K562 (cell line): ENCODE measurements around the gene PTPN11. TPM values are rescaled to one million over a fixed set of nuclear protein-coding genes. Genes with fewer than 3 reads are reported as not detected.

Experiments
- CREB1 ChIP-seq, 2 experiments: sonication (generic) in 1 of 2; formaldehyde crosslinking in 1 of 2; IDR thresholded peaks; 2 replicates each; pipeline versions ENCODE4 v1.6.1 to v1.8.0; 2012 to 2022; ENCODE audit warnings: inconsistent platforms in 1 of 2, mild to moderate bottlenecking in 1 of 2, missing genetic modification reagents in 1 of 2, moderate library complexity in 1 of 2
- HNRNPH1 ChIP-seq: fragments of 200-400 bp; formaldehyde crosslinking; optimal IDR thresholded peaks from 2 replicates; pipeline ENCODE3; 2017; ENCODE audit warnings: low read depth, mild to moderate bottlenecking, low read length, moderate library complexity
- KLF13 ChIP-seq: fragments of 450-650 bp; IDR thresholded peaks from 2 replicates; pipeline ENCODE4 v1.6.1; 2016; ENCODE audit warnings: missing genetic modification characterization, low read depth, mild to moderate bottlenecking, missing compliant biosample characterization, moderate library complexity, borderline replicate concordance
- SREBF1 ChIP-seq: fragments of 150-350 bp; IDR thresholded peaks from 2 replicates; pipeline ENCODE4 v1.6.1; 2014; ENCODE audit warnings: antibody characterized with exemption, low read depth, low read length, borderline replicate concordance
- TAF15 ChIP-seq: fragments of 200-400 bp; formaldehyde crosslinking; IDR thresholded peaks from 2 replicates; pipeline ENCODE4 v1.6.1; 2017; ENCODE audit warnings: mild to moderate bottlenecking, low read depth, low read length, moderate library complexity
- ZNF561 ChIP-seq: fragments of 450-650 bp; formaldehyde crosslinking; conservative IDR thresholded peaks from 2 replicates; pipeline ENCODE4 v1.4.0; 2020; ENCODE audit warnings: mild to moderate bottlenecking, moderate library complexity
- polyA plus RNA-seq, 8 experiments: library from polyadenylated mRNA; depleted of rRNA in 4 of 8; stranded (reverse) in 5 of 8; unstranded in 3 of 8; fragments of >200 nt; fragmentation: Nextera tagmentation in 2 of 8; fragmentation: Illumina TruSeq in 1 of 8; extraction: Ambion mirVana in 2 of 8; extraction: Trizol in 1 of 8; gene quantifications; 2 replicates each; pipeline versions ENCODE4 v1.2.1 to v1.2.3, GENCODE V29; 2011 to 2014; ENCODE audit warnings: inconsistent platforms in 1 of 8, missing spikeins in 1 of 8
- total RNA-seq, 7 experiments: library from RNA; depleted of rRNA in 6 of 7; stranded (reverse); fragments of >200 nt in 6 of 7; fragmentation: Illumina TruSeq in 2 of 7; extraction: Trizol in 2 of 7; gene quantifications; 2 replicates each; pipeline versions ENCODE4 v1.2.1 to v1.2.3, GENCODE V29; 2011 to 2021; ENCODE audit warnings: low replicate concordance in 1 of 7
- TF ChIP-seq, protein P1 (sequence below): fragments of 250-450 bp; sonication (Bioruptor Pico); IDR thresholded peaks from 2 replicates; pipeline ENCODE4 v1.5.0; 2020; ENCODE audit warnings: mild to moderate bottlenecking, borderline replicate concordance
- TF ChIP-seq, protein P2 (sequence below), 2 experiments: fragments of 450-650 bp; formaldehyde crosslinking in 1 of 2; IDR thresholded peaks; 2 replicates each; pipeline versions ENCODE4 v1.4.0 to v1.6.1; 2014 to 2020; ENCODE audit warnings: mild to moderate bottlenecking in 2 of 2, borderline replicate concordance in 1 of 2, low read depth in 1 of 2
- TF ChIP-seq, protein P3 (sequence below): fragments of 450-650 bp; IDR thresholded peaks from 2 replicates; pipeline ENCODE4 v1.6.1; 2018; ENCODE audit not compliant: partially characterized antibody
- TF ChIP-seq, protein P4 (sequence below): fragments of 250-450 bp; sonication (Bioruptor Pico); IDR thresholded peaks from 2 replicates; pipeline ENCODE4 v1.4.0; 2020

The PTPN11 gene
- total and polyA plus RNA-seq, 9 of the 15 experiments (the other 6 are each of a cell fraction or from before 2014, with no cell fraction given) = 22.5 to 126 (median 79.7) TPM

DNA sequence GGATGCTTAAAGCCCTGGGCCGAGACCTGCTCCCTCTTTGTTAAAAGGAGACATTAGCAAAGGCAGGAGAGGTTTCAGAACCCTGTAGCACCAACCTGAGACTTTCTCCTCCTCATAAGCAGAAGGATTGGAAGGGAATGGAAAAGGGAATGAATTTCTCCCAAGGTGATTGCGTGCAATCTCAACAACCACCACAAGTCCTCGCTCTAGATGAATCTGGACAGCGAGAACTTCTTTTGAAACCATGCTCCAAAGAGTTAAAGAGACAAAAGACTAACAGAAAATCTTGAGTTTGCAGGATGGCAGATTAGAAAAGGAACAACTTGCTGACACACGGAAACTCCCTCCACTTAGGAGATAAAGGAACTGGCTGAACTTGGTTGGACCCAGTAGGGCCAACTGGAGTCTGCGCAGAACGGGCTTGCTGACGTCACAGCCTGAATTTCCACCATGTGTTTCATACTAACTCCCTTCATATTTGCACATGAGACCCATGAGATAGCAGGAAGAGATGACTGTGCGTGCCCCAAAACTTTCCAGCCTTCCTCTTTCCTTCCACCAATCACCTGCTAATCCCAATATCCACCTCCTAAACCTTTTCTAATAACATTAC, 137.0 kb downstream of the PTPN11 start (continued):
- TF ChIP-seq, protein P1, sequence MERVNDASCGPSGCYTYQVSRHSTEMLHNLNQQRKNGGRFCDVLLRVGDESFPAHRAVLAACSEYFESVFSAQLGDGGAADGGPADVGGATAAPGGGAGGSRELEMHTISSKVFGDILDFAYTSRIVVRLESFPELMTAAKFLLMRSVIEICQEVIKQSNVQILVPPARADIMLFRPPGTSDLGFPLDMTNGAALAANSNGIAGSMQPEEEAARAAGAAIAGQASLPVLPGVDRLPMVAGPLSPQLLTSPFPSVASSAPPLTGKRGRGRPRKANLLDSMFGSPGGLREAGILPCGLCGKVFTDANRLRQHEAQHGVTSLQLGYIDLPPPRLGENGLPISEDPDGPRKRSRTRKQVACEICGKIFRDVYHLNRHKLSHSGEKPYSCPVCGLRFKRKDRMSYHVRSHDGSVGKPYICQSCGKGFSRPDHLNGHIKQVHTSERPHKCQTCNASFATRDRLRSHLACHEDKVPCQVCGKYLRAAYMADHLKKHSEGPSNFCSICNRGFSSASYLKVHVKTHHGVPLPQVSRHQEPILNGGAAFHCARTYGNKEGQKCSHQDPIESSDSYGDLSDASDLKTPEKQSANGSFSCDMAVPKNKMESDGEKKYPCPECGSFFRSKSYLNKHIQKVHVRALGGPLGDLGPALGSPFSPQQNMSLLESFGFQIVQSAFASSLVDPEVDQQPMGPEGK (CRISPR knock-in tag) = no peak
- TF ChIP-seq TAF15 (no peak), HNRNPH1 (no peak), SREBF1 (no peak), KLF13 (tag) (no peak), ZNF561 (CRISPR knock-in tag) (no peak), CREB1 (IDR thresholded peaks at IDR 0.05) (0 out of 2 replicates have a peak, but pooled peaks have one; percentile 19), CREB1 (CRISPR knock-in tag; IDR thresholded peaks at IDR 0.05) (peak; percentile 52; the same call in 1 of the 2 replicates)
- TF ChIP-seq, protein P2, sequence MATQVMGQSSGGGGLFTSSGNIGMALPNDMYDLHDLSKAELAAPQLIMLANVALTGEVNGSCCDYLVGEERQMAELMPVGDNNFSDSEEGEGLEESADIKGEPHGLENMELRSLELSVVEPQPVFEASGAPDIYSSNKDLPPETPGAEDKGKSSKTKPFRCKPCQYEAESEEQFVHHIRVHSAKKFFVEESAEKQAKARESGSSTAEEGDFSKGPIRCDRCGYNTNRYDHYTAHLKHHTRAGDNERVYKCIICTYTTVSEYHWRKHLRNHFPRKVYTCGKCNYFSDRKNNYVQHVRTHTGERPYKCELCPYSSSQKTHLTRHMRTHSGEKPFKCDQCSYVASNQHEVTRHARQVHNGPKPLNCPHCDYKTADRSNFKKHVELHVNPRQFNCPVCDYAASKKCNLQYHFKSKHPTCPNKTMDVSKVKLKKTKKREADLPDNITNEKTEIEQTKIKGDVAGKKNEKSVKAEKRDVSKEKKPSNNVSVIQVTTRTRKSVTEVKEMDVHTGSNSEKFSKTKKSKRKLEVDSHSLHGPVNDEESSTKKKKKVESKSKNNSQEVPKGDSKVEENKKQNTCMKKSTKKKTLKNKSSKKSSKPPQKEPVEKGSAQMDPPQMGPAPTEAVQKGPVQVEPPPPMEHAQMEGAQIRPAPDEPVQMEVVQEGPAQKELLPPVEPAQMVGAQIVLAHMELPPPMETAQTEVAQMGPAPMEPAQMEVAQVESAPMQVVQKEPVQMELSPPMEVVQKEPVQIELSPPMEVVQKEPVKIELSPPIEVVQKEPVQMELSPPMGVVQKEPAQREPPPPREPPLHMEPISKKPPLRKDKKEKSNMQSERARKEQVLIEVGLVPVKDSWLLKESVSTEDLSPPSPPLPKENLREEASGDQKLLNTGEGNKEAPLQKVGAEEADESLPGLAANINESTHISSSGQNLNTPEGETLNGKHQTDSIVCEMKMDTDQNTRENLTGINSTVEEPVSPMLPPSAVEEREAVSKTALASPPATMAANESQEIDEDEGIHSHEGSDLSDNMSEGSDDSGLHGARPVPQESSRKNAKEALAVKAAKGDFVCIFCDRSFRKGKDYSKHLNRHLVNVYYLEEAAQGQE (IDR thresholded peaks at IDR 0.05; ENCODE audit: borderline replicate concordance) = peak; percentile 43; the same call in 1 of the 2 replicates
- TF ChIP-seq, protein P2 (CRISPR knock-in tag; IDR thresholded peaks at IDR 0.05; ENCODE audit: low read depth) = no peak
- TF ChIP-seq, protein P3, sequence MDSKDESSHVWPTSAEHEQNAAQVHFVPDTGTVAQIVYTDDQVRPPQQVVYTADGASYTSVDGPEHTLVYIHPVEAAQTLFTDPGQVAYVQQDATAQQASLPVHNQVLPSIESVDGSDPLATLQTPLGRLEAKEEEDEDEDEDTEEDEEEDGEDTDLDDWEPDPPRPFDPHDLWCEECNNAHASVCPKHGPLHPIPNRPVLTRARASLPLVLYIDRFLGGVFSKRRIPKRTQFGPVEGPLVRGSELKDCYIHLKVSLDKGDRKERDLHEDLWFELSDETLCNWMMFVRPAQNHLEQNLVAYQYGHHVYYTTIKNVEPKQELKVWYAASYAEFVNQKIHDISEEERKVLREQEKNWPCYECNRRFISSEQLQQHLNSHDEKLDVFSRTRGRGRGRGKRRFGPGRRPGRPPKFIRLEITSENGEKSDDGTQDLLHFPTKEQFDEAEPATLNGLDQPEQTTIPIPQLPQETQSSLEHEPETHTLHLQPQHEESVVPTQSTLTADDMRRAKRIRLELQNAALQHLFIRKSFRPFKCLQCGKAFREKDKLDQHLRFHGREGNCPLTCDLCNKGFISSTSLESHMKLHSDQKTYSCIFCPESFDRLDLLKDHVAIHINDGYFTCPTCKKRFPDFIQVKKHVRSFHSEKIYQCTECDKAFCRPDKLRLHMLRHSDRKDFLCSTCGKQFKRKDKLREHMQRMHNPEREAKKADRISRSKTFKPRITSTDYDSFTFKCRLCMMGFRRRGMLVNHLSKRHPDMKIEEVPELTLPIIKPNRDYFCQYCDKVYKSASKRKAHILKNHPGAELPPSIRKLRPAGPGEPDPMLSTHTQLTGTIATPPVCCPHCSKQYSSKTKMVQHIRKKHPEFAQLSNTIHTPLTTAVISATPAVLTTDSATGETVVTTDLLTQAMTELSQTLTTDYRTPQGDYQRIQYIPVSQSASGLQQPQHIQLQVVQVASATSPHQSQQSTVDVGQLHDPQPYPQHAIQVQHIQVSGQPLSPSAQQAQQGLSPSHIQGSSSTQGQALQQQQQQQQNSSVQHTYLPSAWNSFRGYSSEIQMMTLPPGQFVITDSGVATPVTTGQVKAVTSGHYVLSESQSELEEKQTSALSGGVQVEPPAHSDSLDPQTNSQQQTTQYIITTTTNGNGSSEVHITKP = peak; percentile 88
- TF ChIP-seq, protein P4, sequence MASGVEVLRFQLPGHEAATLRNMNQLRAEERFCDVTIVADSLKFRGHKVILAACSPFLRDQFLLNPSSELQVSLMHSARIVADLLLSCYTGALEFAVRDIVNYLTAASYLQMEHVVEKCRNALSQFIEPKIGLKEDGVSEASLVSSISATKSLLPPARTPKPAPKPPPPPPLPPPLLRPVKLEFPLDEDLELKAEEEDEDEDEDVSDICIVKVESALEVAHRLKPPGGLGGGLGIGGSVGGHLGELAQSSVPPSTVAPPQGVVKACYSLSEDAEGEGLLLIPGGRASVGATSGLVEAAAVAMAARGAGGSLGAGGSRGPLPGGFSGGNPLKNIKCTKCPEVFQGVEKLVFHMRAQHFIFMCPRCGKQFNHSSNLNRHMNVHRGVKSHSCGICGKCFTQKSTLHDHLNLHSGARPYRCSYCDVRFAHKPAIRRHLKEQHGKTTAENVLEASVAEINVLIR (CRISPR knock-in tag) = peak; percentile 68; the same call in 1 of the 2 replicates
